Neural progenitor cell (in vitro differentiated cells): ENCODE measurements around the gene PNMA8A. TPM values are rescaled to one million over a fixed set of nuclear protein-coding genes. Genes with fewer than 3 reads are reported as not detected.

Experiments used
- DNase-seq: peaks from one replicate; pipeline ENCODE4 v3.0.0-alpha.2; 2016; ENCODE audit warnings: low spot score
- H2AFZ ChIP-seq: fragments of 200-600 bp; sonication (generic); replicated peaks from 2 replicates; pipeline ENCODE4 v1.6.1; 2016; ENCODE audit warnings: antibody characterized with exemption
- H3F3A ChIP-seq: fragments of 200-600 bp; sonication (generic); 2 replicates; pipeline ENCODE4 v1.6.1; 2016; ENCODE audit warnings: antibody characterized with exemption, low read depth
- H3K27ac ChIP-seq: fragments of 200-600 bp; sonication (generic); 2 replicates; pipeline ENCODE4 v1.5.1; 2016; ENCODE audit warnings: mild to moderate bottlenecking
- H3K27me3 ChIP-seq: fragments of 200-600 bp; sonication (generic); 2 replicates; pipeline ENCODE4 v1.6.1; 2016; ENCODE audit warnings: mild to moderate bottlenecking, moderate library complexity
- H3K36me3 ChIP-seq: fragments of 200-600 bp; sonication (generic); 2 replicates; pipeline ENCODE4 v1.5.1; 2016
- H3K4me1 ChIP-seq: fragments of 200-600 bp; sonication (generic); 2 replicates; pipeline ENCODE4 v1.6.1; 2016; ENCODE audit warnings: mixed run types
- H3K4me2 ChIP-seq: fragments of 200-600 bp; sonication (generic); 2 replicates; pipeline ENCODE4 v1.6.1; 2016
- H3K4me3 ChIP-seq: fragments of 200-600 bp; sonication (generic); 2 replicates; pipeline ENCODE4 v1.5.1; 2016
- H3K79me2 ChIP-seq: fragments of 200-600 bp; sonication (generic); 2 replicates; pipeline ENCODE4 v1.6.1; 2016; ENCODE audit warnings: low read depth
- H3K9ac ChIP-seq: fragments of 200-600 bp; sonication (generic); 2 replicates; pipeline ENCODE4 v1.6.1; 2016
- H3K9me3 ChIP-seq: fragments of 200-600 bp; sonication (generic); 2 replicates; pipeline ENCODE4 v1.5.1; 2016; ENCODE audit warnings: low read depth
- H4K20me1 ChIP-seq: fragments of 200-600 bp; sonication (generic); 2 replicates; pipeline ENCODE4 v1.6.1; 2016; ENCODE audit warnings: low read depth
- H3K27ac Mint-ChIP-seq: 3 replicates; pipeline ENCODE4 v1.8.0; 2021; ENCODE audit warnings: mixed read lengths
- H3K27me3 Mint-ChIP-seq: 2 replicates; pipeline ENCODE4 v1.8.0; 2022; ENCODE audit warnings: low read depth, mild to moderate bottlenecking, inconsistent platforms, moderate library complexity, mixed read lengths; ENCODE audit not compliant: insufficient read depth
- H3K36me3 Mint-ChIP-seq: 3 replicates; pipeline ENCODE4 v1.8.0; 2021; ENCODE audit warnings: mixed read lengths
- H3K4me1 Mint-ChIP-seq: 3 replicates; pipeline ENCODE4 v1.8.0; 2021; ENCODE audit warnings: mixed read lengths
- H3K4me3 Mint-ChIP-seq: 3 replicates; pipeline ENCODE4 v1.8.0; 2021; ENCODE audit warnings: mild to moderate bottlenecking, moderate library complexity, mixed read lengths
- H3K9me3 Mint-ChIP-seq: 3 replicates; pipeline ENCODE4 v1.8.0; 2020; ENCODE audit warnings: mixed read lengths
- EZH2 ChIP-seq: fragments of 200-600 bp; sonication (generic); IDR thresholded peaks from 2 replicates; pipeline ENCODE4 v1.6.1; 2017; ENCODE audit warnings: antibody characterized with exemption, mild to moderate bottlenecking, moderate library complexity
- EZH2phosphoT487 ChIP-seq: fragments of 200-600 bp; sonication (generic); IDR thresholded peaks from 2 replicates; pipeline ENCODE4 v1.6.1; 2017; ENCODE audit warnings: antibody characterized with exemption
- total RNA-seq: library from RNA; depleted of rRNA; stranded (reverse); fragments of >200 nt; gene quantifications from 2 replicates; pipeline ENCODE4 v1.2.3, GENCODE V29; 2015; ENCODE audit warnings: low replicate concordance
- TF ChIP-seq, protein P1 (sequence below): fragments of 200-600 bp; sonication (generic); IDR thresholded peaks from 2 replicates; pipeline ENCODE4 v1.5.1; 2017; ENCODE audit warnings: antibody characterized with exemption, mild to moderate bottlenecking

PNMA8A gene
- total RNA-seq, 1 donor from 2014 or later = 43.9 TPM

DNA sequence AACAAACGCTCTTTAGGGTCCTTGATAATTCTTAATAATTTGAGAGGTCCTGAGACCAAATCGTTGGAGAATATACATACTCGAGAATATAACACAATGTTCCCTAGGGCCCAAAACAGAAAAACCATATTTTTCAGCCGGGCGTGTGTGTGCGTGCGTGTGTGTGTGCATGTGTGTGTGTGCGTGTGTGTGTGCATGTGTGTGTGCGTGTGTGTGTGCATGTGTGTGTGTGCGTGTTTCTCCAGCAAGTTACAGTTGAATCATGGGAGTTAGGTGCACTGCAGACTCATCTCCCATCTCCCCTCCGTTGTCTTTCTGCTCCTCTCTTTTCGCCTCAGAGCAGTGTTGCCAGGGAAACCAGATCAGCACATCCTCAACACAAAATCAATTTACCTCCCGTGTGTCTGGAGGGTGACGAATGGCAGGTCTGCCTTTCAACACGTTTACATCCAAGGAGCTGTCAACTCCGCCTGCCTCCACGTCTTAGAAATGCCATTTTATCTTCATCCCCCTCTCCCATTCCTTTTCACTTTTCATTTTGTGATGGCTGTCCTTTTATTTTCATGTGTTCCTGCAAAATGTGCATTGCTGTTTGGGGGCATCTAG is 32.6 kb upstream of the PNMA8A start:
- Mint-ChIP-seq H3K27ac (peak overlapping the region; percentile 7), H3K27me3 (peaks cover 14% of the 10 kb centered on the region), H3K36me3 (no peaks in the 10 kb centered on the region), H3K4me3 (no peak overlapping the region), H3K9me3 (no peaks in the 10 kb centered on the region), H3K4me1 (peaks cover 23% of the 10 kb centered on the region)
- no peak overlapping the region for H3K4me3 ChIP-seq
- no peaks in the 10 kb centered on the region for H3K9me3 ChIP-seq
- no peaks in the 10 kb centered on the region for H3K36me3 ChIP-seq
- H3K79me2 ChIP-seq = no peaks in the 10 kb centered on the region
- TF ChIP-seq EZH2 = no peak
- TF ChIP-seq, protein P1, sequence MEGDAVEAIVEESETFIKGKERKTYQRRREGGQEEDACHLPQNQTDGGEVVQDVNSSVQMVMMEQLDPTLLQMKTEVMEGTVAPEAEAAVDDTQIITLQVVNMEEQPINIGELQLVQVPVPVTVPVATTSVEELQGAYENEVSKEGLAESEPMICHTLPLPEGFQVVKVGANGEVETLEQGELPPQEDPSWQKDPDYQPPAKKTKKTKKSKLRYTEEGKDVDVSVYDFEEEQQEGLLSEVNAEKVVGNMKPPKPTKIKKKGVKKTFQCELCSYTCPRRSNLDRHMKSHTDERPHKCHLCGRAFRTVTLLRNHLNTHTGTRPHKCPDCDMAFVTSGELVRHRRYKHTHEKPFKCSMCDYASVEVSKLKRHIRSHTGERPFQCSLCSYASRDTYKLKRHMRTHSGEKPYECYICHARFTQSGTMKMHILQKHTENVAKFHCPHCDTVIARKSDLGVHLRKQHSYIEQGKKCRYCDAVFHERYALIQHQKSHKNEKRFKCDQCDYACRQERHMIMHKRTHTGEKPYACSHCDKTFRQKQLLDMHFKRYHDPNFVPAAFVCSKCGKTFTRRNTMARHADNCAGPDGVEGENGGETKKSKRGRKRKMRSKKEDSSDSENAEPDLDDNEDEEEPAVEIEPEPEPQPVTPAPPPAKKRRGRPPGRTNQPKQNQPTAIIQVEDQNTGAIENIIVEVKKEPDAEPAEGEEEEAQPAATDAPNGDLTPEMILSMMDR = no peak
- TF ChIP-seq EZH2phosphoT487 = no peak
- peak; percentile 1 for DNase-seq
- no peaks in the 10 kb centered on the region for H4K20me1 ChIP-seq
- no peaks in the 10 kb centered on the region for H3F3A ChIP-seq
- no peak overlapping the region for H3K9ac ChIP-seq
- H3K4me2 ChIP-seq = no peak overlapping the region
- no peak overlapping the region for H3K27ac ChIP-seq
- no peaks in the 10 kb centered on the region for H3K27me3 ChIP-seq
- no peaks in the 10 kb centered on the region for H3K4me1 ChIP-seq
- no peak overlapping the region for H2AFZ ChIP-seq

- H3K27me3 ChIP-seq = no peaks in the 10 kb centered on the region
- no peak overlapping the region for H2AFZ ChIP-seq
- no peaks in the 10 kb centered on the region for H3K36me3 Mint-ChIP-seq
- H3K9me3 Mint-ChIP-seq = no peaks in the 10 kb centered on the region
- H3K4me2 ChIP-seq = no peak overlapping the region
- no peaks in the 10 kb centered on the region for H3K9me3 ChIP-seq
- no peak overlapping the region for H3K4me3 Mint-ChIP-seq
- no peaks in the 10 kb centered on the region for H3K79me2 ChIP-seq
- no peaks in the 10 kb centered on the region for H3K36me3 ChIP-seq
- H3K27me3 Mint-ChIP-seq = peaks cover 14% of the 10 kb centered on the region
- H3K27ac Mint-ChIP-seq = peak overlapping the region; percentile 61
- peaks cover 30% of the 10 kb centered on the region for H3K4me1 Mint-ChIP-seq
- H3K4me1 ChIP-seq = no peaks in the 10 kb centered on the region
- H3K9ac ChIP-seq = no peak overlapping the region
- H3F3A ChIP-seq = no peaks in the 10 kb centered on the region
- H4K20me1 ChIP-seq = no peaks in the 10 kb centered on the region
- TF ChIP-seq EZH2 = no peak
- TF ChIP-seq, protein P1 = no peak
- TF ChIP-seq EZH2phosphoT487 = no peak
- no peak overlapping the region for H3K4me3 ChIP-seq
- no peak for DNase-seq
- no peak overlapping the region for H3K27ac ChIP-seq
Measured at GRCh38 chr19:46502891-46503290, 31.5 kb upstream of the PNMA8A start.

DNA sequence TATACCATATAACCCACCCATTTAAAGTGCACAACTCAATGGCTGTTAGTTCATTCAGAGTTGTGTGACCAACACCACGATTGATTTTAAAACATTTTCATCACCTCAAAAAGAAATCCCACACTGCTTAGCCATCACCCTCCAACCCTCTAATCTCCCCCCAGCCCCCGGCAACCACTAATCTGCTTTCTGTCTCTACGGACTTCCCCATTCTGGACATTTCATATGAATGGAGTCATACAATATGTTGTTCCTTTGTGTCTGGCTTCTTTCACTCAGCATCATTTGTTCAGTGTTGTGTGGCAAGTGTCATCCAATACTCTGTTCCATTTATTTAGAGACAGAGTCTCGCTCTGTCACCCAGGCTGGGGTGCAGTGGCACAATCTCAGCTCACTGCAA is 28.3 kb upstream of the PNMA8A start:
- peaks cover under 1% of the 10 kb centered on the region for H3K36me3 Mint-ChIP-seq

More for the DNA sequence above, 28.3 kb upstream of the PNMA8A start:
- no peaks in the 10 kb centered on the region for H4K20me1 ChIP-seq
- no peak overlapping the region for H3K4me2 ChIP-seq
- peak overlapping the region; percentile 29 for H3K27ac Mint-ChIP-seq
- H3K9me3 Mint-ChIP-seq = peaks cover under 1% of the 10 kb centered on the region
- H3K79me2 ChIP-seq = no peaks in the 10 kb centered on the region
- no peak overlapping the region for H3K4me3 ChIP-seq
- peaks cover 8% of the 10 kb centered on the region for H3K27me3 Mint-ChIP-seq
- H3F3A ChIP-seq = peaks cover 4% of the 10 kb centered on the region
- H3K4me3 Mint-ChIP-seq = no peak overlapping the region
- TF ChIP-seq, protein P1 = no peak
- TF ChIP-seq EZH2 (no peak), EZH2phosphoT487 (no peak)
- H3K27me3 ChIP-seq = peaks cover 7% of the 10 kb centered on the region
- H3K36me3 ChIP-seq = no peaks in the 10 kb centered on the region
- peaks cover 11% of the 10 kb centered on the region for H3K4me1 ChIP-seq
- DNase-seq = peak; percentile 1
- no peak overlapping the region for H3K27ac ChIP-seq
- H3K9ac ChIP-seq = no peak overlapping the region
- no peak overlapping the region for H2AFZ ChIP-seq
- H3K4me1 Mint-ChIP-seq = peaks cover 45% of the 10 kb centered on the region
- no peaks in the 10 kb centered on the region for H3K9me3 ChIP-seq
